ENCODE data around the gene EPB41L5. TPM values are rescaled to one million over a fixed set of nuclear protein-coding genes. Genes with fewer than 3 reads are reported as not detected.

EPB41L5 gene
- total and polyA plus RNA-seq, 7 donors = 8.2 to 24.3 (median 16.9) TPM

- H3K27ac ChIP-seq = no peak overlapping the region
- H3K4me1 ChIP-seq = no peaks in the 10 kb centered on the region
- DNase-seq = no peak
- WGBS, 2 donors = 50 to 61% methylated on average over 3 of the region's 3 CpGs
- H3K27me3 ChIP-seq = no peaks in the 10 kb centered on the region
- TF ChIP-seq EP300 (IDR thresholded peaks at IDR 0.05) = no peak
- TF ChIP-seq POLR2A (IDR thresholded peaks at IDR 0.05) = no peak
- no peak for TF ChIP-seq CTCF (IDR thresholded peaks at IDR 0.05)
- no peak for TF ChIP-seq POLR2AphosphoS5 (IDR thresholded peaks at IDR 0.05)
- peaks cover 0 to 3% (median 0%) of the 10 kb centered on the region in 4 donors for H3K36me3 ChIP-seq
- intact Hi-C loops (cut with DNase I) = no loop called here
- peaks cover 0 to 5% (median 2%) of the 10 kb centered on the region in 4 donors for H3K9me3 ChIP-seq
- H3K4me3 ChIP-seq = no peak overlapping the region
Observed at GRCh38 chr2:120053891-120054290, 41.0 kb downstream of the EPB41L5 start.

GRCh38 chr2:120059483-120059882 lies 46.6 kb downstream of the EPB41L5 start:
- Histone ChIP-seq H3K9me3 (peaks cover 0 to 3% (median 0%) of the 10 kb centered on the region in 4 donors), H3K4me1 (peaks cover 0 to 10% (median under 1%) of the 10 kb centered on the region in 4 donors), H3K36me3 (no peaks in the 10 kb centered on the region), H3K27ac (no peak overlapping the region), H3K4me3 (no peak overlapping the region), H3K27me3 (no peaks in the 10 kb centered on the region)
- TF ChIP-seq EP300 (IDR thresholded peaks at IDR 0.05) (no peak), CTCF (IDR thresholded peaks at IDR 0.05) (no peak), POLR2A (IDR thresholded peaks at IDR 0.05) (no peak), POLR2AphosphoS5 (IDR thresholded peaks at IDR 0.05) (no peak)
- WGBS, 2 donors = 91 to 93% methylated on average over 8 of the region's 8 CpGs
- intact Hi-C loops (cut with DNase I) = no loop called here
- no peak for DNase-seq

GRCh38 chr2:120060088-120060623 lies 47.3 kb downstream of the EPB41L5 start:
- DNase-seq = no peak
- no peak overlapping the region for H3K27ac ChIP-seq
- H3K36me3 ChIP-seq = no peaks in the 10 kb centered on the region
- no peaks in the 10 kb centered on the region for H3K27me3 ChIP-seq
- intact Hi-C loops (cut with DNase I) = no loop called here
- H3K9me3 ChIP-seq = no peaks in the 10 kb centered on the region
- 20 to 83% methylated on average over 2 of the region's 2 CpGs for WGBS, 2 donors
- TF ChIP-seq CTCF (IDR thresholded peaks at IDR 0.05) (no peak), EP300 (IDR thresholded peaks at IDR 0.05) (no peak), POLR2AphosphoS5 (IDR thresholded peaks at IDR 0.05) (no peak), POLR2A (IDR thresholded peaks at IDR 0.05) (no peak)
- peaks cover 0 to 17% (median 7%) of the 10 kb centered on the region in 4 donors for H3K4me1 ChIP-seq
- H3K4me3 ChIP-seq = no peak overlapping the region

- Histone ChIP-seq H3K36me3 (no peaks in the 10 kb centered on the region), H3K27me3 (no peaks in the 10 kb centered on the region), H3K9me3 (no peaks in the 10 kb centered on the region), H3K27ac (peak overlapping the region in 2 of 4 donors; percentile 30 to 59), H3K4me3 (no peak overlapping the region), H3K4me1 (peaks cover 0 to 31% (median 16%) of the 10 kb centered on the region in 4 donors)
- intact Hi-C loops (cut with DNase I) = no loop called here
- TF ChIP-seq POLR2AphosphoS5 (IDR thresholded peaks at IDR 0.05) (no peak), CTCF (IDR thresholded peaks at IDR 0.05) (no peak), EP300 (IDR thresholded peaks at IDR 0.05) (no peak), POLR2A (IDR thresholded peaks at IDR 0.05) (no peak)
- 47 to 65% methylated on average over 1 of the region's 1 CpG for whole genome bisulfite sequencing, 2 donors
- no peak for DNase-seq
Observed at GRCh38 chr2:120064664-120065063, 51.8 kb downstream of the EPB41L5 start.

All from sigmoid colon (tissue), 7 donors.